ENCODE results near the gene AZU1.

DNA sequence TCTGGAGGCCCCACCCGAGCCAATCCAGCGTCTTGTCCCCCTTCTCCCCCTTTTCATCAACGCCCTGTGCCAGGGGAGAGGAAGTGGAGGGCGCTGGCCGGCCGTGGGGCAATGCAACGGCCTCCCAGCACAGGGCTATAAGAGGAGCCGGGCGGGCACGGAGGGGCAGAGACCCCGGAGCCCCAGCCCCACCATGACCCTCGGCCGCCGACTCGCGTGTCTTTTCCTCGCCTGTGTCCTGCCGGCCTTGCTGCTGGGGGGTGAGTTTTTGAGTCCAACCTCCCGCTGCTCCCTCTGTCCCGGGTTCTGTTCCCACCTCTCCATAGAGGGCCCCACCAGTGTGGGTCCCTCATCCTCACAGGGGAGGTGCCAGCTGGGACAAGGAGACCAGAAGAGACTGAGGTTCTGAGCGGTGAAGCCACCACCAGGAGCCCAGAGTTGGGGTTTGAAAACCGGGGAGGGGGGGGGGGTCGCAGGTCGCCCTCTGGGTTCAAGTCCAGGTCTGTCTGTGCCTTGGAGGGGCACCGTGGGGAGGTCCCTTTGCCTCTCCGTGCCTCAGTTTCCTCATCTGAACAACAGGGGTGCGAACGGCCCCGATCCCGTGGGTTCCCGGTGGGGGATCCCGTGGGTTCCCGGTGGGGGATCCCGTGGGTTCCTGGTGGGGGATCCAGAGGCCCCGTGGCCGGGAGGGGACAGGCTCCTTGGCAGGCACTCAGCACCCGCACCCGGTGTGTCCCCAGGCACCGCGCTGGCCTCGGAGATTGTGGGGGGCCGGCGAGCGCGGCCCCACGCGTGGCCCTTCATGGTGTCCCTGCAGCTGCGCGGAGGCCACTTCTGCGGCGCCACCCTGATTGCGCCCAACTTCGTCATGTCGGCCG, 24.7 kb downstream of the AZU1 start, which contains the start of gene ELANE:
- TF ChIP-seq, protein P1, sequence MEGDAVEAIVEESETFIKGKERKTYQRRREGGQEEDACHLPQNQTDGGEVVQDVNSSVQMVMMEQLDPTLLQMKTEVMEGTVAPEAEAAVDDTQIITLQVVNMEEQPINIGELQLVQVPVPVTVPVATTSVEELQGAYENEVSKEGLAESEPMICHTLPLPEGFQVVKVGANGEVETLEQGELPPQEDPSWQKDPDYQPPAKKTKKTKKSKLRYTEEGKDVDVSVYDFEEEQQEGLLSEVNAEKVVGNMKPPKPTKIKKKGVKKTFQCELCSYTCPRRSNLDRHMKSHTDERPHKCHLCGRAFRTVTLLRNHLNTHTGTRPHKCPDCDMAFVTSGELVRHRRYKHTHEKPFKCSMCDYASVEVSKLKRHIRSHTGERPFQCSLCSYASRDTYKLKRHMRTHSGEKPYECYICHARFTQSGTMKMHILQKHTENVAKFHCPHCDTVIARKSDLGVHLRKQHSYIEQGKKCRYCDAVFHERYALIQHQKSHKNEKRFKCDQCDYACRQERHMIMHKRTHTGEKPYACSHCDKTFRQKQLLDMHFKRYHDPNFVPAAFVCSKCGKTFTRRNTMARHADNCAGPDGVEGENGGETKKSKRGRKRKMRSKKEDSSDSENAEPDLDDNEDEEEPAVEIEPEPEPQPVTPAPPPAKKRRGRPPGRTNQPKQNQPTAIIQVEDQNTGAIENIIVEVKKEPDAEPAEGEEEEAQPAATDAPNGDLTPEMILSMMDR (IDR thresholded peaks at IDR 0.05): no peak
- TF ChIP-seq POLR2A (IDR thresholded peaks at IDR 0.05): no peak

Data from sigmoid colon (tissue), 3 donors.